Measurements from ENCODE around the gene PRR35.

DNA sequence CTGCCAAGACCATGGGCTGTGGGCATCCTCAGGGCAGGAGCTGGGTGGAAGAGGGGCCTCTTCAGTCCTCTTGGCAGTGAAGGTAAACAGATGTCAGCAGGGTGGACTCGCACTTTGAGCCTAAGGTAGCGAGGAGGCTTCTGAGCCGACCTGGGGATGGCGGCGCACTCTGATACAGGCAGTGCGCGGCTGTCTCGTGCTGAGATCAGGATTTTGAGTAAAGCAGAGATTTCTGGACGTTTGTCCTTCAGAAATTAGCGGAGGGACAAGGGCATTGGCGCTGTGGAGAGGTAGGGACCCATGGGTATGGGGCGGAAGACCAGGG lies 36.5 kb downstream of the PRR35 start:
- TF ChIP-seq, protein P1, sequence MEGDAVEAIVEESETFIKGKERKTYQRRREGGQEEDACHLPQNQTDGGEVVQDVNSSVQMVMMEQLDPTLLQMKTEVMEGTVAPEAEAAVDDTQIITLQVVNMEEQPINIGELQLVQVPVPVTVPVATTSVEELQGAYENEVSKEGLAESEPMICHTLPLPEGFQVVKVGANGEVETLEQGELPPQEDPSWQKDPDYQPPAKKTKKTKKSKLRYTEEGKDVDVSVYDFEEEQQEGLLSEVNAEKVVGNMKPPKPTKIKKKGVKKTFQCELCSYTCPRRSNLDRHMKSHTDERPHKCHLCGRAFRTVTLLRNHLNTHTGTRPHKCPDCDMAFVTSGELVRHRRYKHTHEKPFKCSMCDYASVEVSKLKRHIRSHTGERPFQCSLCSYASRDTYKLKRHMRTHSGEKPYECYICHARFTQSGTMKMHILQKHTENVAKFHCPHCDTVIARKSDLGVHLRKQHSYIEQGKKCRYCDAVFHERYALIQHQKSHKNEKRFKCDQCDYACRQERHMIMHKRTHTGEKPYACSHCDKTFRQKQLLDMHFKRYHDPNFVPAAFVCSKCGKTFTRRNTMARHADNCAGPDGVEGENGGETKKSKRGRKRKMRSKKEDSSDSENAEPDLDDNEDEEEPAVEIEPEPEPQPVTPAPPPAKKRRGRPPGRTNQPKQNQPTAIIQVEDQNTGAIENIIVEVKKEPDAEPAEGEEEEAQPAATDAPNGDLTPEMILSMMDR (conservative IDR thresholded peaks at IDR 0.05; ENCODE audit: low read depth, low read length): no peak
- TF ChIP-seq POLR2A (IDR thresholded peaks at IDR 0.05; ENCODE audit: low read depth, low read length) (no peak), RFX5 (IDR thresholded peaks at IDR 0.05; ENCODE audit: low read depth, low read length) (no peak), FOS (IDR thresholded peaks at IDR 0.05; ENCODE audit: low read depth, low read length) (no peak), MAFK (IDR thresholded peaks at IDR 0.05; ENCODE audit: low read depth, low read length) (no peak), BHLHE40 (IDR thresholded peaks at IDR 0.05; ENCODE audit: low read depth, low read length) (no peak), CHD1 (IDR thresholded peaks at IDR 0.05; ENCODE audit: low read depth, low read length) (no peak), SMC3 (IDR thresholded peaks at IDR 0.05; ENCODE audit: low read depth, low read length) (no peak)
- TF ChIP-seq, protein P2, sequence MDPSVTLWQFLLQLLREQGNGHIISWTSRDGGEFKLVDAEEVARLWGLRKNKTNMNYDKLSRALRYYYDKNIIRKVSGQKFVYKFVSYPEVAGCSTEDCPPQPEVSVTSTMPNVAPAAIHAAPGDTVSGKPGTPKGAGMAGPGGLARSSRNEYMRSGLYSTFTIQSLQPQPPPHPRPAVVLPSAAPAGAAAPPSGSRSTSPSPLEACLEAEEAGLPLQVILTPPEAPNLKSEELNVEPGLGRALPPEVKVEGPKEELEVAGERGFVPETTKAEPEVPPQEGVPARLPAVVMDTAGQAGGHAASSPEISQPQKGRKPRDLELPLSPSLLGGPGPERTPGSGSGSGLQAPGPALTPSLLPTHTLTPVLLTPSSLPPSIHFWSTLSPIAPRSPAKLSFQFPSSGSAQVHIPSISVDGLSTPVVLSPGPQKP (IDR thresholded peaks at IDR 0.05; ENCODE audit: borderline replicate concordance, low read depth, low read length): no peak
- TF ChIP-seq, protein P3, sequence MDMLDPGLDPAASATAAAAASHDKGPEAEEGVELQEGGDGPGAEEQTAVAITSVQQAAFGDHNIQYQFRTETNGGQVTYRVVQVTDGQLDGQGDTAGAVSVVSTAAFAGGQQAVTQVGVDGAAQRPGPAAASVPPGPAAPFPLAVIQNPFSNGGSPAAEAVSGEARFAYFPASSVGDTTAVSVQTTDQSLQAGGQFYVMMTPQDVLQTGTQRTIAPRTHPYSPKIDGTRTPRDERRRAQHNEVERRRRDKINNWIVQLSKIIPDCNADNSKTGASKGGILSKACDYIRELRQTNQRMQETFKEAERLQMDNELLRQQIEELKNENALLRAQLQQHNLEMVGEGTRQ (IDR thresholded peaks at IDR 0.05; ENCODE audit: low read depth, low read length): no peak
